ENCODE measurements around the gene CRIP2. TPM values are rescaled to one million over a fixed set of nuclear protein-coding genes. Genes with fewer than 3 reads are reported as not detected.

CRIP2 gene
- total RNA-seq, 2 donors from 2014 or later = 65.9 to 96.6 TPM

GRCh38 chr14:105527826-105528585 lies 53.4 kb downstream of the CRIP2 start:
- no peaks in the 10 kb centered on the region for H3K27me3 ChIP-seq
- H3K9me3 ChIP-seq = no peaks in the 10 kb centered on the region
- WGBS, 2 donors = 3 to 13% methylated on average over 11 to 54 of the region's 67 CpGs
- peak overlapping the region in 3 of 4 donors; percentile 25 to 67 (median 65) for H3K27ac ChIP-seq
- intact Hi-C loops (cut with DNase I) = no loop called here
- peaks cover 27% of the 10 kb centered on the region for H3K4me1 ChIP-seq
- DNase-seq = peak; percentile 79 to 86 (median 82)
- H3K36me3 ChIP-seq (replicated peaks in 1 of 2; ENCODE audit: insufficient read depth in 1 of 2, low read depth in 2 of 2) = no peaks in the 10 kb centered on the region
- peak; percentile 79 for ATAC-seq
- peak overlapping the region in 1 of 2 donors; percentile 37 for H3K4me3 ChIP-seq
- TF ChIP-seq POLR2A (IDR thresholded peaks at IDR 0.05) (peak in 2 of 3 donors; percentile 52 to 63), CTCF (IDR thresholded peaks at IDR 0.05) (peak; percentile 80 to 96 (median 89))

DNA sequence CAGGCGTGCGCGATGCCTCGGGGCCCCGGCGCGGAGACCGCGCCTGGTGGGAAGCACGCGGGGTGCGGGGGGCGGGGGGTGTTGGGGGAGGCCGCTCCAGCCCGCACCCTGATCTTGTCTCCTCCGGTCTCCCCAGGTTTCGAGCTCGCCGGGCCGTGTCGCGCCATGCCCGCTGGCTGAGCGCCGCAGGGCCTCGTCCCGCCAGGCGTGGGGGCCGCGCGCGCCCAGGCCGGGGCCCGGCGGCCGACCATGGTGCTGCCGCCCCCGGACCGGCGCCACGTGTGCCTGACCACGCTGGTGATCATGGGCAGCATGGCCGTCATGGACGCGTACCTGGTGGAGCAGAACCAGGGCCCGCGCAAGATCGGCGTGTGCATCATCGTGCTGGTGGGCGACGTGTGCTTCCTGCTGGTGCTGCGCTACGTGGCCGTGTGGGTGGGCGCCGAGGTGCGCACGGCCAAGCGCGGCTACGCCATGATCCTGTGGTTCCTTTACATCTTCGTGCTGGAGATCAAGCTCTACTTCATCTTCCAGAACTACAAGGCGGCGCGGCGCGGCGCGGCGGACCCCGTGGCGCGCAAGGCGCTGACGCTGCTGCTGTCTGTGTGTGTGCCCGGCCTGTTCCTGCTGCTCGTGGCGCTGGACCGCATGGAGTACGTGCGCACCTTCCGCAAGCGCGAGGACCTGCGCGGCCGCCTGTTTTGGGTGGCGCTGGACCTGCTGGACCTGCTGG lies 54.1 kb downstream of the CRIP2 start:
- ATAC-seq (peak; percentile 2), DNase-seq (no peak)
- TF ChIP-seq CTCF (IDR thresholded peaks at IDR 0.05) (no peak), POLR2A (IDR thresholded peaks at IDR 0.05) (no peak)
- Histone ChIP-seq H3K4me3 (no peak overlapping the region), H3K4me1 (peaks cover 27% of the 10 kb centered on the region), H3K27me3 (no peaks in the 10 kb centered on the region), H3K9me3 (no peaks in the 10 kb centered on the region), H3K36me3 (replicated peaks in 1 of 2; ENCODE audit: insufficient read depth in 1 of 2, low read depth in 2 of 2) (no peaks in the 10 kb centered on the region), H3K27ac (no peak overlapping the region)
- intact Hi-C loops (cut with DNase I) = no loop called here
- 40% methylated on average over 51 of the region's 89 CpGs; no CpG with 5 or more reads in 1 of the 2 donors for WGBS, 2 donors

- WGBS, 2 donors = 67 to 90% methylated on average over 2 to 21 of the region's 24 CpGs
- DNase-seq = no peak
- Histone ChIP-seq H3K27ac (no peak overlapping the region), H3K9me3 (no peaks in the 10 kb centered on the region), H3K27me3 (no peaks in the 10 kb centered on the region), H3K36me3 (replicated peaks in 1 of 2; ENCODE audit: insufficient read depth in 1 of 2, low read depth in 2 of 2) (no peaks in the 10 kb centered on the region), H3K4me3 (no peak overlapping the region), H3K4me1 (peaks cover 27% of the 10 kb centered on the region)
- TF ChIP-seq CTCF (IDR thresholded peaks at IDR 0.05) (no peak), POLR2A (IDR thresholded peaks at IDR 0.05) (no peak)
- intact Hi-C loops (cut with DNase I) = no loop called here
- no peak for ATAC-seq
Measured at GRCh38 chr14:105529319-105529568, 54.6 kb downstream of the CRIP2 start.

Other genes with a start within 250 kb of the CRIP2 start
- gene BTBD6, start 226.3 kb upstream of the CRIP2 start, total RNA-seq = 10 to 100 TPM; 13.0 to 22.4 TPM
- gene BRF1, start 173.8 kb upstream of the CRIP2 start, total RNA-seq = 10 to 100 TPM; 54.5 to 86.7 TPM
- gene PACS2, start 160.1 kb upstream of the CRIP2 start, total RNA-seq = 100 to 1,000 TPM in 1 of 2 donors, 10 to 100 TPM in 1; 56.6 to 102 TPM
- gene TEX22, start 76.3 kb upstream of the CRIP2 start, total RNA-seq = under 1 TPM in 1 of 2 donors, not detected in 1; 0.33 TPM
- gene MTA1, start 55.0 kb upstream of the CRIP2 start, total RNA-seq = 10 to 100 TPM; 69.8 to 92.6 TPM
- gene CRIP1, start 12.1 kb downstream of the CRIP2 start, total RNA-seq = 1 to 10 TPM; 2.6 to 5.4 TPM
- 10 to 100 TPM in 1 of 2 donors, 1 to 10 TPM in 1; 1.6 to 12.2 TPM for gene TEDC1, start 16.4 kb downstream of the CRIP2 start, total RNA-seq
- gene TMEM121, start 51.8 kb downstream of the CRIP2 start, total RNA-seq = 10 to 100 TPM in 1 of 2 donors, 1 to 10 TPM in 1; 4.2 to 13.8 TPM

All from body of pancreas (tissue), 4 donors.